Mesenchymal stem cell (in vitro differentiated cells and primary cell): Measurements from ENCODE around the gene TRPM3.

Source experiments
- DNase-seq: peaks from one replicate; pipeline ENCODE4 v3.0.0-alpha.2; 2013
- H2AFZ ChIP-seq: one replicate; pipeline ENCODE4 v1.6.1; 2013; ENCODE audit warnings: low read depth, mild to moderate bottlenecking, control low read depth, inconsistent platforms, low read length, moderate library complexity
- H2AK5ac ChIP-seq: 2 replicates; pipeline ENCODE4 v1.6.1; 2013; ENCODE audit warnings: low read length, moderate library complexity, mild to moderate bottlenecking, inconsistent platforms; ENCODE audit not compliant: severe bottlenecking
- H2BK120ac ChIP-seq: one replicate; pipeline ENCODE4 v1.6.1; 2013; ENCODE audit warnings: low read depth, mild to moderate bottlenecking, inconsistent platforms, low read length, moderate library complexity
- H2BK12ac ChIP-seq, 2 experiments: one replicate each; pipeline ENCODE4 v1.6.1; 2013; ENCODE audit warnings: inconsistent platforms in 2 of 2, low read length in 2 of 2, mild to moderate bottlenecking in 2 of 2, moderate library complexity in 2 of 2, control low read depth in 1 of 2
- H2BK15ac ChIP-seq: one replicate; pipeline ENCODE4 v1.6.1; 2013; ENCODE audit warnings: mild to moderate bottlenecking, low read depth, inconsistent platforms; ENCODE audit not compliant: poor library complexity, severe bottlenecking
- H2BK5ac ChIP-seq: 2 replicates; pipeline ENCODE4 v1.6.1; 2013; ENCODE audit warnings: low read depth, mild to moderate bottlenecking, low read length, control low read depth, inconsistent platforms; ENCODE audit not compliant: poor library complexity, severe bottlenecking
- H3K14ac ChIP-seq, 2 experiments: one replicate each; pipeline ENCODE4 v1.6.1; 2013; ENCODE audit warnings: inconsistent platforms in 2 of 2, low read length in 2 of 2, control low read depth in 1 of 2, mild to moderate bottlenecking in 1 of 2, moderate library complexity in 1 of 2
- H3K18ac ChIP-seq, 2 experiments: one replicate each; pipeline ENCODE4 v1.6.1; 2013; ENCODE audit warnings: inconsistent platforms in 2 of 2, low read length in 2 of 2, control low read depth in 1 of 2, low read depth in 1 of 2, mild to moderate bottlenecking in 1 of 2
- H3K23ac ChIP-seq, 2 experiments: one replicate each; pipeline ENCODE4 v1.6.1; 2013; ENCODE audit warnings: inconsistent platforms in 2 of 2, low read length in 2 of 2, mild to moderate bottlenecking in 2 of 2, moderate library complexity in 2 of 2, control low read depth in 1 of 2
- H3K27ac ChIP-seq: 2 replicates; pipeline ENCODE4 v1.5.1; 2013; ENCODE audit warnings: mild to moderate bottlenecking, moderate library complexity, low read length, control low read depth, inconsistent platforms; ENCODE audit not compliant: poor library complexity, severe bottlenecking
- H3K27me3 ChIP-seq, 2 experiments: 2 replicates each; pipeline versions ENCODE4 v1.6.1 to v1.7.0; 2013; ENCODE audit warnings: low read length in 2 of 2, mild to moderate bottlenecking in 2 of 2, moderate library complexity in 2 of 2, control low read depth in 1 of 2, inconsistent platforms in 1 of 2; ENCODE audit not compliant: control insufficient read depth in 1 of 2, insufficient read depth in 1 of 2
- H3K36me3 ChIP-seq, 2 experiments: 2 replicates each; pipeline versions ENCODE4 v1.6.1 to v1.7.0; 2013; ENCODE audit warnings: low read length in 2 of 2, control low read depth in 1 of 2, inconsistent platforms in 1 of 2, low read depth in 1 of 2, mild to moderate bottlenecking in 1 of 2; ENCODE audit not compliant: insufficient read depth in 2 of 2, control insufficient read depth in 1 of 2
- H3K4ac ChIP-seq, 2 experiments: one replicate each; pipeline ENCODE4 v1.6.1; 2013; ENCODE audit warnings: inconsistent platforms in 2 of 2, low read length in 2 of 2, mild to moderate bottlenecking in 2 of 2, moderate library complexity in 2 of 2, control low read depth in 1 of 2, low read depth in 1 of 2
- H3K4me1 ChIP-seq: 2 replicates; pipeline ENCODE4 v1.6.1; 2013; ENCODE audit warnings: low read depth, low read length, control low read depth; ENCODE audit not compliant: control insufficient read depth, insufficient read depth
- H3K4me2 ChIP-seq: 2 replicates; pipeline ENCODE4 v1.6.1; 2013; ENCODE audit warnings: low read length, mild to moderate bottlenecking, inconsistent platforms; ENCODE audit not compliant: poor library complexity, severe bottlenecking
- H3K4me3 ChIP-seq, 2 experiments: 2 replicates each; pipeline versions ENCODE4 v1.5.1 to v1.7.0; 2013; ENCODE audit warnings: low read length in 2 of 2, mild to moderate bottlenecking in 2 of 2, control low read depth in 1 of 2, low read depth in 1 of 2; ENCODE audit not compliant: insufficient read depth in 1 of 2
- H3K79me1 ChIP-seq: replicated peaks from 2 replicates; pipeline ENCODE4 v1.6.1; 2013; ENCODE audit warnings: mild to moderate bottlenecking, control low read depth, low read length, inconsistent platforms; ENCODE audit not compliant: poor library complexity, severe bottlenecking
- H3K9ac ChIP-seq: 2 replicates; pipeline ENCODE4 v1.7.0; 2013; ENCODE audit warnings: mild to moderate bottlenecking, low read length, moderate library complexity
- H3K9me3 ChIP-seq: 2 replicates; pipeline ENCODE4 v1.7.0; 2013; ENCODE audit warnings: mild to moderate bottlenecking, low read length; ENCODE audit not compliant: control insufficient read depth
- H4K8ac ChIP-seq: one replicate; pipeline ENCODE4 v1.6.1; 2013; ENCODE audit warnings: inconsistent platforms, mild to moderate bottlenecking, low read length, moderate library complexity
- H4K91ac ChIP-seq: one replicate; pipeline ENCODE4 v1.6.1; 2013; ENCODE audit warnings: mild to moderate bottlenecking, low read length, inconsistent platforms
- WGBS: methylation state at CpG from one replicate; pipeline ENCODE4 v1.1.7; 2013; ENCODE audit warnings: mixed read lengths; 5-methylcytosine and 5-hydroxymethylcytosine counted together

Gene TRPM3

GRCh38 chr9:70551801-70552200, 569.6 kb downstream of the TRPM3 start:
- Histone ChIP-seq H2BK5ac (no peak overlapping the region), H3K9ac (no peak overlapping the region), H3K79me1 (no peaks in the 10 kb centered on the region), H3K18ac (no peak overlapping the region), H3K27ac (no peak overlapping the region), H2BK120ac (no peak overlapping the region), H4K91ac (no peak overlapping the region), H2BK12ac (no peak overlapping the region), H4K8ac (no peak overlapping the region), H2AFZ (no peak overlapping the region), H3K27me3 (no peaks in the 10 kb centered on the region), H2AK5ac (no peak overlapping the region), H3K9me3 (no peaks in the 10 kb centered on the region), H3K14ac (no peak overlapping the region), H3K4me2 (no peak overlapping the region), H3K36me3 (no peaks in the 10 kb centered on the region), H3K23ac (no peak overlapping the region), H2BK15ac (no peak overlapping the region), H3K4me3 (no peak overlapping the region), H3K4ac (peak overlapping the region in 1 of 2 experiments; percentile 49), H3K4me1 (peaks cover 2% of the 10 kb centered on the region)
- no peak for DNase-seq
- WGBS: 99% methylated on average over 2 of the region's 3 CpGs

- no peak overlapping the region for H3K27ac ChIP-seq
- no peak overlapping the region for H2BK15ac ChIP-seq
- no peak overlapping the region for H2AK5ac ChIP-seq
- no peak overlapping the region for H3K14ac ChIP-seq
- 98% methylated on average over 4 of the region's 4 CpGs for WGBS
- no peaks in the 10 kb centered on the region for H3K36me3 ChIP-seq
- H2AFZ ChIP-seq: no peak overlapping the region
- no peaks in the 10 kb centered on the region for H3K79me1 ChIP-seq
- no peak overlapping the region for H2BK5ac ChIP-seq
- no peaks in the 10 kb centered on the region for H3K9me3 ChIP-seq
- H3K9ac ChIP-seq: no peak overlapping the region
- H4K8ac ChIP-seq: peak overlapping the region; percentile 86
- no peak overlapping the region for H2BK120ac ChIP-seq
- no peak overlapping the region for H4K91ac ChIP-seq
- no peak for DNase-seq
- H3K23ac ChIP-seq: no peak overlapping the region
- H3K18ac ChIP-seq: peak overlapping the region; percentile 18 to 69
- H3K4me1 ChIP-seq: peaks cover 2% of the 10 kb centered on the region
- H3K4me3 ChIP-seq: no peak overlapping the region
- no peak overlapping the region for H3K4ac ChIP-seq
- H3K27me3 ChIP-seq: no peaks in the 10 kb centered on the region
- no peak overlapping the region for H2BK12ac ChIP-seq
- H3K4me2 ChIP-seq: no peak overlapping the region
Observed at GRCh38 chr9:70551396-70551795, 570.0 kb downstream of the TRPM3 start.

GRCh38 chr9:70549926-70550325, 571.5 kb downstream of the TRPM3 start:
- Histone ChIP-seq H3K4me2 (no peak overlapping the region), H3K14ac (no peak overlapping the region), H3K27ac (no peak overlapping the region), H3K9ac (no peak overlapping the region), H3K18ac (no peak overlapping the region), H3K4me1 (peaks cover 2% of the 10 kb centered on the region), H2AFZ (no peak overlapping the region), H3K79me1 (no peaks in the 10 kb centered on the region), H2BK15ac (no peak overlapping the region), H2BK12ac (no peak overlapping the region), H3K9me3 (no peaks in the 10 kb centered on the region), H3K23ac (no peak overlapping the region), H3K4ac (no peak overlapping the region), H3K36me3 (no peaks in the 10 kb centered on the region), H2AK5ac (no peak overlapping the region), H3K27me3 (no peaks in the 10 kb centered on the region), H2BK120ac (no peak overlapping the region), H4K8ac (no peak overlapping the region), H2BK5ac (no peak overlapping the region), H3K4me3 (no peak overlapping the region), H4K91ac (no peak overlapping the region)
- no CpG with 5 or more reads among the region's 1 CpG for WGBS
- DNase-seq: no peak

GRCh38 chr9:70542311-70542931, 579.0 kb downstream of the TRPM3 start:
- H3K9ac ChIP-seq: no peak overlapping the region
- no peaks in the 10 kb centered on the region for H3K4me1 ChIP-seq
- no peak overlapping the region for H4K91ac ChIP-seq
- H3K79me1 ChIP-seq: no peaks in the 10 kb centered on the region
- H3K18ac ChIP-seq: no peak overlapping the region
- no peaks in the 10 kb centered on the region for H3K9me3 ChIP-seq
- H2BK12ac ChIP-seq: no peak overlapping the region
- no peak overlapping the region for H2BK120ac ChIP-seq
- no peak overlapping the region for H2BK5ac ChIP-seq
- no peak overlapping the region for H2BK15ac ChIP-seq
- no peak overlapping the region for H3K27ac ChIP-seq
- H3K4me2 ChIP-seq: no peak overlapping the region
- no peak overlapping the region for H3K4ac ChIP-seq
- no peak overlapping the region for H3K14ac ChIP-seq
- no peaks in the 10 kb centered on the region for H3K36me3 ChIP-seq
- H3K23ac ChIP-seq: no peak overlapping the region
- no peak overlapping the region for H2AFZ ChIP-seq
- DNase-seq: no peak
- no peaks in the 10 kb centered on the region for H3K27me3 ChIP-seq
- H4K8ac ChIP-seq: no peak overlapping the region
- no peak overlapping the region for H3K4me3 ChIP-seq
- 77% methylated on average over 3 of the region's 3 CpGs for WGBS
- H2AK5ac ChIP-seq: no peak overlapping the region
